Activated CD4-positive, alpha-beta memory T cell treated with anti-CD3 and anti-CD28 coated beads, Interleukin-2, amount 10 ng/mL, durations not matched to agents 7 days and 5 days (primary cell): ENCODE data around the gene GZMM. TPM values are rescaled to one million over a fixed set of nuclear protein-coding genes. Genes with fewer than 3 reads are reported as not detected.
A peak's percentile ranks its signal among the peaks of the same experiment; 100 is the strongest.

ENCODE experiments used
- CTCF ChIA-PET: fragments of 350-600 bp; sonication (Branson Sonifier 250); formaldehyde crosslinking; loops from one replicate; lab custom pipeline; 2021; ENCODE audit warnings: antibody characterized with exemption, inconsistent platforms; lab: Charles Lee
- POLR2A ChIA-PET: fragments of 350-600 bp; sonication (Branson Sonifier 250); formaldehyde crosslinking; loops from one replicate; lab custom pipeline; 2021; ENCODE audit warnings: antibody characterized with exemption; lab: Charles Lee
- DNase-seq: peaks from one replicate; pipeline ENCODE4 v3.0.0-alpha.2; 2020
- H3K27ac Mint-ChIP-seq: one replicate; pipeline ENCODE4 v1.8.0; 2021; ENCODE audit warnings: mild to moderate bottlenecking, mixed read lengths
- H3K27me3 Mint-ChIP-seq: one replicate; pipeline ENCODE4 v1.8.0; 2021; ENCODE audit warnings: mixed read lengths
- H3K36me3 Mint-ChIP-seq: one replicate; pipeline ENCODE4 v1.8.0; 2021; ENCODE audit warnings: low read depth, mixed read lengths
- H3K4me1 Mint-ChIP-seq: one replicate; pipeline ENCODE4 v1.8.0; 2021; ENCODE audit warnings: mixed read lengths
- H3K4me3 Mint-ChIP-seq: one replicate; pipeline ENCODE4 v1.8.0; 2021; ENCODE audit warnings: mild to moderate bottlenecking, mixed read lengths
- H3K9me3 Mint-ChIP-seq: one replicate; pipeline ENCODE4 v1.8.0; 2021; ENCODE audit warnings: mixed read lengths
- total RNA-seq, 2 experiments: library from RNA; stranded (reverse); gene quantifications; one replicate each; pipeline ENCODE4 v1.2.3, GENCODE V29; 2021

Gene GZMM
- 10 to 100 TPM; 45.1 to 45.2 TPM for total RNA-seq

DNA sequence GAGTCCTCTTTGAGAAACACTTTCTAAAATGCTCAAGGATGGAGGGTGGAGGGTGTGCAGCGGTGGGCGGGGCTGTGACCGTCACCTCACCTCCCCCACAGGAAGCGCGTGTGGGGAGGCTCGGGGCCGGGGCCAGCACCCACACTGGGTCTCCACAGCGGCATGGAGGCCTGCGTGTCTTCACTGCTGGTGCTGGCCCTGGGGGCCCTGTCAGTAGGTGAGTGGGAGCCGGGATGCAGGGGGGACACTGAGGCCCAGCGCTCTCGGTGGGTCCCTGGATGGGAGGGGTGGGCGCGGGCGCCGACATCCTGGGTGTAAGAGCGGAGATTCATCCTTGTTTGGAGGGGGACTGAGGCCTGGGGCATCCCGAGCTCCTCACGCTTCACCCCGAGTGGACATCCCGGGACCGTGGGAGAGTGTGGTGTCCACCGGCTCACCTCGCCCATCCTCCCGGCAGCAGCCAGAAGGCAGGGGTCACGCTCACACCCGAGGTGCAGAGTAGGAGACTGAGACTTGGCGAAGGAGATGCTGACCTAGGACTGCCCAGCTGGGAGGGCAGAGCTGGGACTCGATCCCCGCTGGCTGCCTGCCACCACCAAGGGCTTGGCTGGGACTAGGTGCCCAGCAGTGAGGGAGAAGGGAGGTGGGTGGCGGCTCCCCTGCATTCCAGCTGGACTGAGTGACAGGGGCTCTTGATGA, at the start of gene GZMM:
Gene GZMM (plus strand): TSS at position 144 of the 699 bp plus-strand sequence. CDS start 19 bp downstream, at position 163.
- CTCF ChIA-PET, result interaction anchor here (2.4 kb wide), 1 partner anchor 33 kb away, joined by 8 read pairs; no protein-coding TSS in a partner anchor
- POLR2A ChIA-PET, result interaction anchor here (1.4 to 3.2 kb wide), 2 partner anchors 12 to 28 kb away, joined by 3 to 21 read pairs; partner anchors contain the start of gene CDC34
- peak; percentile 84 for DNase-seq
- peaks cover 21% of the 10 kb centered on the region for H3K4me1 Mint-ChIP-seq
- H3K4me3 Mint-ChIP-seq, result peak within 1 kb of the TSS; percentile 71
- H3K36me3 Mint-ChIP-seq, result no peaks in the 10 kb centered on the region
- H3K27ac Mint-ChIP-seq, result peak within 1 kb of the TSS; percentile 75
- H3K9me3 Mint-ChIP-seq, result no peaks in the 10 kb centered on the region
- no peaks in the 10 kb centered on the region for H3K27me3 Mint-ChIP-seq

GRCh38 chr19:494171-495080, 49.4 kb upstream of the GZMM start:
- peaks cover 14% of the 10 kb centered on the region for H3K27me3 Mint-ChIP-seq
- ChIA-PET POLR2A (interaction anchor here (1.3 to 3.9 kb wide), 2 partner anchors 12 to 16 kb away, joined by 4 to 25 read pairs; partner anchors contain the start of gene TPGS1), CTCF (interaction anchor here (2.1 to 2.6 kb wide), 2 partner anchors 12 to 16 kb away, joined by 10 to 14 read pairs; no protein-coding TSS in a partner anchor)
- peaks cover 1% of the 10 kb centered on the region for H3K36me3 Mint-ChIP-seq
- no peak overlapping the region for H3K4me3 Mint-ChIP-seq
- H3K27ac Mint-ChIP-seq, result no peak overlapping the region
- H3K9me3 Mint-ChIP-seq, result peaks cover 4% of the 10 kb centered on the region
- H3K4me1 Mint-ChIP-seq, result peaks cover 10% of the 10 kb centered on the region
- no peak for DNase-seq

- Mint-ChIP-seq H3K27ac (no peak overlapping the region), H3K4me1 (peaks cover 5% of the 10 kb centered on the region), H3K9me3 (peaks cover 4% of the 10 kb centered on the region), H3K4me3 (no peak overlapping the region), H3K36me3 (no peaks in the 10 kb centered on the region), H3K27me3 (peaks cover 17% of the 10 kb centered on the region)
- ChIA-PET POLR2A (interaction anchor here (1.3 to 3.9 kb wide), 2 partner anchors 11 to 15 kb away, joined by 4 to 25 read pairs; partner anchors contain the start of gene TPGS1), CTCF (interaction anchor here (0.8 to 2.6 kb wide), 4 partner anchors 10 to 37 kb away, joined by 3 to 14 read pairs (median 7); no protein-coding TSS in a partner anchor)
- no peak for DNase-seq
These were observed 48.8 kb upstream of the GZMM start for GRCh38 chr19:495081-495401.

GRCh38 chr19:495402-496111, 48.3 kb upstream of the GZMM start:
- no peak overlapping the region for H3K27ac Mint-ChIP-seq
- CTCF ChIA-PET, result interaction anchor here (0.8 to 2.6 kb wide), 4 partner anchors 9 to 37 kb away, joined by 3 to 14 read pairs (median 7); no protein-coding TSS in a partner anchor
- no peak overlapping the region for H3K4me3 Mint-ChIP-seq
- H3K9me3 Mint-ChIP-seq, result peaks cover 4% of the 10 kb centered on the region
- POLR2A ChIA-PET, result interaction anchor here (1.3 to 3.9 kb wide), 2 partner anchors 11 to 15 kb away, joined by 4 to 25 read pairs; partner anchors contain the start of gene TPGS1
- peaks cover 17% of the 10 kb centered on the region for H3K27me3 Mint-ChIP-seq
- DNase-seq, result peak; percentile 67
- peaks cover 5% of the 10 kb centered on the region for H3K4me1 Mint-ChIP-seq
- no peaks in the 10 kb centered on the region for H3K36me3 Mint-ChIP-seq

- POLR2A ChIA-PET, result interaction anchor here (3.9 kb wide), 1 partner anchor 10 kb away, joined by 25 read pairs; the partner anchor contains the start of gene TPGS1
- CTCF ChIA-PET, result interaction anchor here (2.1 to 2.6 kb wide), 2 partner anchors 10 to 14 kb away, joined by 10 to 14 read pairs; no protein-coding TSS in a partner anchor
- H3K9me3 Mint-ChIP-seq, result peaks cover 4% of the 10 kb centered on the region
- H3K36me3 Mint-ChIP-seq, result no peaks in the 10 kb centered on the region
- no peak within 1 kb of the TSS for H3K27ac Mint-ChIP-seq
- DNase-seq, result no peak
- peaks cover 5% of the 10 kb centered on the region for H3K4me1 Mint-ChIP-seq
- peaks cover 17% of the 10 kb centered on the region for H3K27me3 Mint-ChIP-seq
- H3K4me3 Mint-ChIP-seq, result no peak within 1 kb of the TSS
These were observed 47.7 kb upstream of the GZMM start, which contains the start of gene MADCAM1 for GRCh38 chr19:496112-496665. Gene MADCAM1, plus strand, starts transcription at chr19:496486. Its CDS starts 14 bp downstream, at chr19:496500.

DNA sequence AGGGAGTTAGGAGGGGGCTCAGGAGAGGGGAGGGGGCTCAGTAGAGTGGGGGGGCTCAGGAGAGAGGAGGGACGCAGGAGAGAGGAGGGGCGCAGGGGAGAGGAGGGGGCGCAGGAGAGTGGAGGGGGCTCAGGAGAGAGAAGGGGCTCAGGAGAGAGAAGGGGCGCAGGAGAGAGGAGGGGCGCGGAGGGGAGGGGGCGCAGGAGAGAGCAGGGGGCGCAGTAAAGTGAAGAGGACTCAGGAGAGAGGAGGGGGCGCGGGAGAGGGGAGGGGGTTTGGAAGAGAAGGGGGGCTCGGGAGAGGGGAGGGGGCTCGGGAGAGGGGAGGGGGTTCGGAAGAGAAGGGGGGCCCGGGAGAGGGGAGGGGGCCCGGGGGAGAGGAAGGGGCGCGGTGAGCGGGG, 46.9 kb upstream of the GZMM start:
- ChIA-PET CTCF (no interaction called here), POLR2A (no interaction called here)

DNA sequence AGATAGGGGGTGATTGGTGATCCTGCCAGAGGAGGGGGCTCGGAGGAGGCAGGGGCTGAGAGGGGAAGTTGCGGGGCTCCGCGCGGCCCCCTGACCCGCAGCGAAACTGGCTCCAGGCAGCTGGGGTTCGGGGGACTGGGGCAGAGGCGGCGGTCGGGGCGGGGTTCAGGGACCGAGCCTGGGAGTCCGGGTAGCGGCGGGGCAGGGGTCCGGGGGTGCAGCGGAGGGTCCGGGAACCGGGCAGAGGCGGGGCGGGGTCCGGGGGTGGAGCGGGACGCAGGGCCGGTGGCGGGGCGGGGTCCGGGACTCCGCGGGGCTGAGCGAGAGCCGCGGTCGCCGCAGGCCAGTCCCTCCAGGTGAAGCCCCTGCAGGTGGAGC, 46.4 kb upstream of the GZMM start:
- Mint-ChIP-seq H3K4me3 (no peak overlapping the region), H3K27ac (no peak overlapping the region), H3K36me3 (no peaks in the 10 kb centered on the region), H3K27me3 (peaks cover 17% of the 10 kb centered on the region), H3K9me3 (peaks cover 4% of the 10 kb centered on the region), H3K4me1 (peaks cover 9% of the 10 kb centered on the region)
- no peak for DNase-seq
- ChIA-PET POLR2A (interaction anchor here (0.8 to 1.8 kb wide), 2 partner anchors 9 to 13 kb away, joined by 3 to 6 read pairs; no protein-coding TSS in a partner anchor), CTCF (no interaction called here)

More for the DNA sequence above, 46.9 kb upstream of the GZMM start:
- Mint-ChIP-seq H3K4me1 (peaks cover 6% of the 10 kb centered on the region), H3K36me3 (no peaks in the 10 kb centered on the region), H3K9me3 (peaks cover 4% of the 10 kb centered on the region), H3K4me3 (no peak overlapping the region), H3K27me3 (peaks cover 17% of the 10 kb centered on the region), H3K27ac (no peak overlapping the region)
- no peak for DNase-seq

DNA sequence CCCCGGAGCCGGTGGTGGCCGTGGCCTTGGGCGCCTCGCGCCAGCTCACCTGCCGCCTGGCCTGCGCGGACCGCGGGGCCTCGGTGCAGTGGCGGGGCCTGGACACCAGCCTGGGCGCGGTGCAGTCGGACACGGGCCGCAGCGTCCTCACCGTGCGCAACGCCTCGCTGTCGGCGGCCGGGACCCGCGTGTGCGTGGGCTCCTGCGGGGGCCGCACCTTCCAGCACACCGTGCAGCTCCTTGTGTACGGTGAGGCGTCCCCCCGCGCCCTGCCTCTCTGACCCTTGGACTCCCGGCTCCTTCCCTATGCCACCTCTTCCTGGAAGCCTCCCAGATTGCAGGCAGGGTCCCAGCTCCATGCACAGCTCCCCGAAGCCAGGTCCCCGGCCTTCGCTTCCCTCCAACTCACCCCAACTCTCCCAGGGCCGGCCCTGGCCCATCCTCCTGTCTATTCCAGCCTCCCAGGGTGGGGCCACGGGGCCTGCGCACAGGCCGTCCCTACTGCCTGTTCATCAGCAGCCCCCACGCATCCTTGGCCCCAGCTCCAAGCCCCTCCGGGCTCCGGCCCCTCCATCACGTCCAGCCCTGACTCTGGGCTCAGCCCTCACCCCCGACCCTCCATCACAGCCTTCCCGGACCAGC, 45.9 kb upstream of the GZMM start:
- Mint-ChIP-seq H3K27ac (no peak overlapping the region), H3K27me3 (peaks cover 17% of the 10 kb centered on the region), H3K4me1 (peaks cover 10% of the 10 kb centered on the region), H3K9me3 (peaks cover 3% of the 10 kb centered on the region), H3K36me3 (no peaks in the 10 kb centered on the region), H3K4me3 (no peak overlapping the region)
- CTCF ChIA-PET, result interaction anchor here (1.1 kb wide), 1 partner anchor 9 kb away, joined by 6 read pairs; no protein-coding TSS in a partner anchor
- DNase-seq, result no peak
- POLR2A ChIA-PET, result interaction anchor here (0.8 to 1.8 kb wide), 2 partner anchors 8 to 13 kb away, joined by 3 to 6 read pairs; no protein-coding TSS in a partner anchor

DNA sequence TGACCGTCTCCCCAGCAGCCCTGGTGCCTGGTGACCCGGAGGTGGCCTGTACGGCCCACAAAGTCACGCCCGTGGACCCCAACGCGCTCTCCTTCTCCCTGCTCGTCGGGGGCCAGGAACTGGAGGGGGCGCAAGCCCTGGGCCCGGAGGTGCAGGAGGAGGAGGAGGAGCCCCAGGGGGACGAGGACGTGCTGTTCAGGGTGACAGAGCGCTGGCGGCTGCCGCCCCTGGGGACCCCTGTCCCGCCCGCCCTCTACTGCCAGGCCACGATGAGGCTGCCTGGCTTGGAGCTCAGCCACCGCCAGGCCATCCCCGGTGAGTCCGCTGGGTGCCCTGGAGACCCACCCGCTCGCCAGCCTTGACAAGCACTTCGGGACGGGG, 45.4 kb upstream of the GZMM start:
- Mint-ChIP-seq H3K27me3 (peaks cover 17% of the 10 kb centered on the region), H3K4me1 (peaks cover 10% of the 10 kb centered on the region), H3K36me3 (no peaks in the 10 kb centered on the region), H3K9me3 (peaks cover 2% of the 10 kb centered on the region), H3K27ac (no peak overlapping the region), H3K4me3 (no peak overlapping the region)
- ChIA-PET CTCF (interaction anchor here (1.1 kb wide), 1 partner anchor 8 kb away, joined by 6 read pairs; no protein-coding TSS in a partner anchor), POLR2A (interaction anchor here (1.8 kb wide), 1 partner anchor 8 kb away, joined by 6 read pairs; no protein-coding TSS in a partner anchor)
- no peak for DNase-seq

- Mint-ChIP-seq H3K4me3 (no peak overlapping the region), H3K27ac (no peak overlapping the region), H3K36me3 (no peaks in the 10 kb centered on the region), H3K9me3 (no peaks in the 10 kb centered on the region), H3K27me3 (peaks cover 17% of the 10 kb centered on the region), H3K4me1 (peaks cover 8% of the 10 kb centered on the region)
- ChIA-PET POLR2A (interaction anchor here (1.8 kb wide), 1 partner anchor 7 kb away, joined by 6 read pairs; no protein-coding TSS in a partner anchor), CTCF (interaction anchor here (1.1 kb wide), 1 partner anchor 8 kb away, joined by 6 read pairs; no protein-coding TSS in a partner anchor)
- DNase-seq, result no peak
These were observed 44.8 kb upstream of the GZMM start for GRCh38 chr19:498977-499623.

- DNase-seq, result no peak
- H3K36me3 Mint-ChIP-seq, result no peaks in the 10 kb centered on the region
- no peaks in the 10 kb centered on the region for H3K9me3 Mint-ChIP-seq
- POLR2A ChIA-PET, result no interaction called here
- no peak overlapping the region for H3K4me3 Mint-ChIP-seq
- no peak overlapping the region for H3K27ac Mint-ChIP-seq
- H3K27me3 Mint-ChIP-seq, result peaks cover 13% of the 10 kb centered on the region
- CTCF ChIA-PET, result no interaction called here
- peaks cover 18% of the 10 kb centered on the region for H3K4me1 Mint-ChIP-seq
These were observed 42.2 kb upstream of the GZMM start for GRCh38 chr19:501646-502045.
